H9 (cell line): ENCODE results near the gene LIX1. TPM values are rescaled to one million over a fixed set of nuclear protein-coding genes. Genes with fewer than 3 reads are reported as not detected.

ENCODE experiments used
- DNase-seq: peaks from one replicate; pipeline ENCODE4 v3.0.0-alpha.2; 2017
- H2AFZ ChIP-seq: one replicate; pipeline ENCODE4 v1.6.1; 2013; ENCODE audit warnings: mild to moderate bottlenecking, low read length, control low read depth, moderate library complexity
- H2AK5ac ChIP-seq: 2 replicates; pipeline ENCODE4 v1.6.1; 2013; ENCODE audit warnings: low read length, control low read depth, mixed read lengths; ENCODE audit not compliant: insufficient read length
- H2BK120ac ChIP-seq: one replicate; pipeline ENCODE4 v1.6.1; 2013; ENCODE audit warnings: low read depth, mild to moderate bottlenecking, low read length, control low read depth, inconsistent platforms; ENCODE audit not compliant: poor library complexity, severe bottlenecking
- H2BK12ac ChIP-seq: 2 replicates; pipeline ENCODE4 v1.6.1; 2013; ENCODE audit warnings: low read length, control low read depth, mixed read lengths, low read depth; ENCODE audit not compliant: insufficient read length
- H2BK15ac ChIP-seq: 2 replicates; pipeline ENCODE4 v1.6.1; 2013; ENCODE audit warnings: low read depth, low read length, control low read depth
- H2BK20ac ChIP-seq: one replicate; pipeline ENCODE4 v1.6.1; 2013; ENCODE audit warnings: low read depth, mild to moderate bottlenecking, low read length, control low read depth, inconsistent platforms; ENCODE audit not compliant: poor library complexity, severe bottlenecking
- H2BK5ac ChIP-seq: 2 replicates; pipeline ENCODE4 v1.6.1; 2013; ENCODE audit warnings: low read length, control low read depth, mixed read lengths; ENCODE audit not compliant: insufficient read length
- H3K14ac ChIP-seq: 2 replicates; pipeline ENCODE4 v1.6.1; 2013; ENCODE audit warnings: low read length, control low read depth; ENCODE audit not compliant: insufficient read depth
- H3K18ac ChIP-seq: 2 replicates; pipeline ENCODE4 v1.6.1; 2013; ENCODE audit warnings: low read depth, mild to moderate bottlenecking, mixed read lengths, low read length, control low read depth; ENCODE audit not compliant: insufficient read length
- H3K23ac ChIP-seq: 2 replicates; pipeline ENCODE4 v1.6.1; 2013; ENCODE audit warnings: low read length, control low read depth, mixed read lengths, low read depth; ENCODE audit not compliant: insufficient read length
- H3K23me2 ChIP-seq: 2 replicates; pipeline ENCODE4 v1.6.1; 2013; ENCODE audit warnings: low read depth, mild to moderate bottlenecking, mixed read lengths, low read length, control low read depth; ENCODE audit not compliant: insufficient read length, poor library complexity, severe bottlenecking
- H3K27ac ChIP-seq: 2 replicates; pipeline ENCODE4 v1.5.1; 2013; ENCODE audit warnings: low read length, control low read depth, mixed read lengths, low read depth; ENCODE audit not compliant: insufficient read length
- H3K27me3 ChIP-seq: 2 replicates; pipeline ENCODE4 v1.6.1; 2013; ENCODE audit warnings: low read length, control low read depth, inconsistent platforms; ENCODE audit not compliant: insufficient read depth
- H3K4ac ChIP-seq: 2 replicates; pipeline ENCODE4 v1.6.1; 2013; ENCODE audit warnings: low read depth, mild to moderate bottlenecking, control low read depth, inconsistent platforms, low read length, moderate library complexity
- H3K4me1 ChIP-seq: 2 replicates; pipeline ENCODE4 v1.6.1; 2013; ENCODE audit warnings: low read length, control low read depth, inconsistent platforms; ENCODE audit not compliant: insufficient read depth
- H3K4me2 ChIP-seq: 2 replicates; pipeline ENCODE4 v1.6.1; 2013; ENCODE audit warnings: low read length, control low read depth, mixed read lengths; ENCODE audit not compliant: insufficient read length, insufficient read depth
- H3K56ac ChIP-seq: 2 replicates; pipeline ENCODE4 v1.6.1; 2013; ENCODE audit warnings: low read depth, mild to moderate bottlenecking, mixed read lengths, low read length, control low read depth; ENCODE audit not compliant: insufficient read length
- H3K79me1 ChIP-seq: 2 replicates; pipeline ENCODE4 v1.6.1; 2013; ENCODE audit warnings: low read depth, mild to moderate bottlenecking, moderate library complexity, low read length, control low read depth, inconsistent platforms; ENCODE audit not compliant: insufficient read depth, poor library complexity, severe bottlenecking
- H3K79me2 ChIP-seq: 2 replicates; pipeline ENCODE4 v1.6.1; 2013; ENCODE audit warnings: low read length, control low read depth, inconsistent platforms; ENCODE audit not compliant: insufficient read depth
- H3K9ac ChIP-seq: 2 replicates; pipeline ENCODE4 v1.6.1; 2013; ENCODE audit warnings: low read length, control low read depth, mixed read lengths; ENCODE audit not compliant: insufficient read length; ENCODE audit errors: extremely low read depth
- H3K9me3 ChIP-seq: one replicate; pipeline ENCODE4 v1.6.1; 2013; ENCODE audit warnings: low read depth, low read length, inconsistent platforms; ENCODE audit not compliant: control insufficient read depth
- H3T11ph ChIP-seq: one replicate; pipeline ENCODE4 v1.6.1; 2013; ENCODE audit warnings: mild to moderate bottlenecking, low read length, control low read depth, inconsistent platforms
- H4K20me1 ChIP-seq: one replicate; pipeline ENCODE4 v1.6.1; 2013; ENCODE audit not compliant: control insufficient read depth, insufficient read length, insufficient read depth
- H4K5ac ChIP-seq: 2 replicates; pipeline ENCODE4 v1.6.1; 2013; ENCODE audit warnings: low read depth, mild to moderate bottlenecking, mixed read lengths, low read length, control low read depth; ENCODE audit not compliant: insufficient read length
- H4K8ac ChIP-seq: replicated peaks from 2 replicates; pipeline ENCODE4 v1.6.1; 2013; ENCODE audit warnings: low read length, control low read depth, mixed read lengths, low read depth; ENCODE audit not compliant: insufficient read length
- H4K91ac ChIP-seq: 2 replicates; pipeline ENCODE4 v1.6.1; 2013; ENCODE audit warnings: low read depth, mild to moderate bottlenecking, moderate library complexity, mixed read lengths, low read length, control low read depth; ENCODE audit not compliant: insufficient read length
- H3K27ac Mint-ChIP-seq, 3 experiments: 2 replicates in 2 of 3; 3 replicates in 1 of 3; pipeline ENCODE4 v1.8.0; 2020 to 2021; ENCODE audit warnings: mixed read lengths in 3 of 3, mild to moderate bottlenecking in 1 of 3, moderate library complexity in 1 of 3
- H3K27me3 Mint-ChIP-seq: 2 replicates; pipeline ENCODE4 v1.8.0; 2021; ENCODE audit warnings: low read depth, mild to moderate bottlenecking, moderate library complexity, mixed read lengths
- H3K36me3 Mint-ChIP-seq, 3 experiments: 2 replicates in 2 of 3; 3 replicates in 1 of 3; pipeline ENCODE4 v1.8.0; 2020 to 2021; ENCODE audit warnings: low read depth in 3 of 3, mixed read lengths in 3 of 3; ENCODE audit not compliant: insufficient read depth in 1 of 3
- H3K4me1 Mint-ChIP-seq, 2 experiments: 2 replicates each; pipeline ENCODE4 v1.8.0; 2020; ENCODE audit warnings: mixed read lengths in 2 of 2
- H3K4me3 Mint-ChIP-seq, 2 experiments: 2 replicates in 1 of 2; 3 replicates in 1 of 2; pipeline ENCODE4 v1.8.0; 2020 to 2021; ENCODE audit warnings: mild to moderate bottlenecking in 2 of 2, mixed read lengths in 2 of 2, moderate library complexity in 1 of 2
- H3K9me3 Mint-ChIP-seq, 2 experiments: 2 replicates in 1 of 2; 3 replicates in 1 of 2; pipeline ENCODE4 v1.8.0; 2020; ENCODE audit warnings: mild to moderate bottlenecking in 2 of 2, mixed read lengths in 2 of 2, moderate library complexity in 1 of 2
- CTCF ChIP-seq: fragments of 200-600 bp; sonication (generic); conservative IDR thresholded peaks from 3 replicates; pipeline ENCODE4 v1.8.0; 2021; ENCODE audit warnings: antibody characterized with exemption, mild to moderate bottlenecking
- WGBS: extraction: QIAGEN DNeasy Blood & Tissue Kit; methylation state at CpG from one replicate; pipeline ENCODE4 v1.1.7; 2013; ENCODE audit warnings: missing lambda C conversion rate, low lambda C conversion rate, mixed read lengths; ENCODE audit not compliant: insufficient read length; ENCODE audit errors: extremely low coverage; 5-methylcytosine and 5-hydroxymethylcytosine counted together
- total RNA-seq: library from RNA; stranded (reverse); gene quantifications from 2 replicates; pipeline ENCODE4 v1.2.1, GENCODE V29; 2021

LIX1 gene
- total RNA-seq, 1 experiment from 2014 or later: 0.13 TPM

DNA sequence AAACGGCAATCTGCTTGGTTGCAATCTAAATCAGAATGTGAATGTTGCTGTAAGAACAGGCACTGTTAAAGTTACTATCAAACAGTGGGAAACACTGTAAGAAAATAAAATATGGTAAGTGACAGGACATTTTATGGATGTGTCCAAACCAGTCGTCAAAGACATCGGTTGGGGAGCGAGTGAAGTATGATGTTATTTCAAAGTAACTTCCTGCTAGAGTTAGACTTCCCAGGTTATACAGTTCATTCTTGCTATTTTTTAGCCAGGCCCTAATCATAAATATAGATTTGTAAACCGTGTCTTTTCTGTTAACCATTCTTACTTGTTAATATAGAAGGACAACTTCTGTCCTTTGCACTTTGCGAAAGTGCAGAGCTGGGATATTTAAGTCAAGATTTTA is 30.2 kb downstream of the LIX1 start:
- Histone ChIP-seq H3K79me2 (no peaks in the 10 kb centered on the region), H2BK15ac (no peak overlapping the region), H4K8ac (no peak overlapping the region), H3K9ac (no peak overlapping the region), H3K79me1 (no peaks in the 10 kb centered on the region), H4K91ac (no peak overlapping the region), H3K4ac (no peak overlapping the region), H3T11ph (no peak overlapping the region), H3K23me2 (no peaks in the 10 kb centered on the region), H2AK5ac (no peak overlapping the region), H3K56ac (no peak overlapping the region), H3K27me3 (no peaks in the 10 kb centered on the region), H2BK12ac (no peak overlapping the region), H3K4me2 (no peak overlapping the region), H3K14ac (no peak overlapping the region), H3K9me3 (no peaks in the 10 kb centered on the region), H3K23ac (no peak overlapping the region), H2BK120ac (no peak overlapping the region), H4K5ac (no peak overlapping the region), H3K18ac (no peak overlapping the region), H2BK20ac (no peak overlapping the region), H2AFZ (no peak overlapping the region), H4K20me1 (no peaks in the 10 kb centered on the region), H2BK5ac (no peak overlapping the region), H3K4me1 (no peaks in the 10 kb centered on the region), H3K27ac (no peak overlapping the region)
- Mint-ChIP-seq H3K27ac (no peak overlapping the region), H3K36me3 (no peaks in the 10 kb centered on the region), H3K4me1 (peaks cover 17 to 31% of the 10 kb centered on the region in 2 experiments), H3K9me3 (no peaks in the 10 kb centered on the region), H3K27me3 (no peaks in the 10 kb centered on the region; the same call in 1 of the 2 replicates), H3K4me3 (no peak overlapping the region)
- TF ChIP-seq CTCF: no peak
- no CpG with 5 or more reads among the region's 6 CpGs for WGBS
- no peak for DNase-seq
